HG03457 (cell line): ENCODE measurements around the gene FN1.
"Not testable (repeated sequence)": the region's sequence is repeated elsewhere in the genome, so short reads cannot be mapped to it uniquely, and the experiment has no call there.

Source experiments
- ATAC-seq: cut with Tn5 transposase; IDR thresholded peaks from one replicate; pipeline ENCODE4 v1.9.1; 2021; ENCODE audit warnings: moderate number of reproducible peaks; ENCODE audit not compliant: unreplicated experiment

Gene FN1

GRCh38 chr2:215356334-215356947 lies 79.4 kb downstream of the FN1 start:
- no peak for ATAC-seq

- ATAC-seq, result no peak
These were observed 80.1 kb downstream of the FN1 start for GRCh38 chr2:215355801-215356200.

- ATAC-seq, result no peak
These were observed 80.8 kb downstream of the FN1 start for GRCh38 chr2:215354771-215355695.

GRCh38 chr2:215352602-215353001 lies 83.3 kb downstream of the FN1 start:
- no peak for ATAC-seq

- ATAC-seq, result no peak
These were observed 88.0 kb downstream of the FN1 start for GRCh38 chr2:215347878-215348277.

- no peak for ATAC-seq
These were observed 96.8 kb downstream of the FN1 start for GRCh38 chr2:215338883-215339679.

GRCh38 chr2:215332872-215333595 lies 102.8 kb downstream of the FN1 start:
- ATAC-seq, result peak; percentile 72

- no peak for ATAC-seq
These were observed 107.8 kb downstream of the FN1 start for GRCh38 chr2:215328066-215328465.

GRCh38 chr2:215324811-215325210 lies 111.1 kb downstream of the FN1 start:
- no peak for ATAC-seq

GRCh38 chr2:215320679-215321078 lies 115.2 kb downstream of the FN1 start:
- no peak for ATAC-seq

- no peak for ATAC-seq
These were observed 115.8 kb downstream of the FN1 start for GRCh38 chr2:215320102-215320501.

- no peak for ATAC-seq
These were observed 116.4 kb downstream of the FN1 start for GRCh38 chr2:215319500-215319899.

GRCh38 chr2:215316336-215316735 lies 119.5 kb downstream of the FN1 start:
- no peak for ATAC-seq

GRCh38 chr2:215315301-215315700 lies 120.6 kb downstream of the FN1 start:
- no peak for ATAC-seq

GRCh38 chr2:215314896-215315295 lies 121.0 kb downstream of the FN1 start:
- no peak for ATAC-seq

- no peak for ATAC-seq
These were observed 122.6 kb downstream of the FN1 start for GRCh38 chr2:215313255-215313613.

GRCh38 chr2:215311625-215312396 lies 124.1 kb downstream of the FN1 start, which contains the start of gene ATIC:
ATIC (plus strand) TSS chr2:215312059; CDS start chr2:215312143, 84 bp downstream.
- peak; percentile 99 for ATAC-seq

- not testable (repeated sequence) for ATAC-seq
These were observed 124.6 kb downstream of the FN1 start for GRCh38 chr2:215311259-215311624.
